GM12892 (cell line): ENCODE measurements around the gene FPR2.

Experiments used
- DNase-seq: peaks from one replicate; pipeline ENCODE4 v3.0.0; 2011; ENCODE audit not compliant: insufficient read length
- FAIRE-seq: peaks from 2 replicates; lab custom pipeline; 2011; peaks lifted over from hg19 to GRCh38; lab: Jason Lieb, UNC
- POLR2A ChIP-seq: IDR thresholded peaks from 2 replicates; pipeline ENCODE4 v1.6.1; 2011; ENCODE audit warnings: low read depth, low read length, control low read depth
- POLR2AphosphoS5 ChIP-seq: IDR thresholded peaks from 2 replicates; pipeline ENCODE4 v1.6.1; 2011; ENCODE audit warnings: low read depth, low read length, control low read depth
- TAF1 ChIP-seq: IDR thresholded peaks from 2 replicates; pipeline ENCODE4 v1.6.1; 2011; ENCODE audit warnings: low read depth, mild to moderate bottlenecking, control low read depth, low read length, borderline replicate concordance

FPR2 gene

GRCh38 chr19:51777570-51778462 lies 16.8 kb downstream of the FPR2 start:
- TF ChIP-seq POLR2A (no peak), TAF1 (no peak), POLR2AphosphoS5 (no peak)
- DNase-seq = peak; percentile 25
- FAIRE-seq = peak; percentile 75

GRCh38 chr19:51779181-51779580 lies 18.2 kb downstream of the FPR2 start:
- DNase-seq (no peak), FAIRE-seq (no peak)
- no peak for TF ChIP-seq POLR2A
- TF ChIP-seq POLR2AphosphoS5 = no peak
- no peak for TF ChIP-seq TAF1

GRCh38 chr19:51779703-51780102 lies 18.7 kb downstream of the FPR2 start:
- DNase-seq = no peak

GRCh38 chr19:51780270-51780669 lies 19.3 kb downstream of the FPR2 start:
- DNase-seq = no peak
- TF ChIP-seq POLR2A (no peak), POLR2AphosphoS5 (no peak), TAF1 (no peak)
- no peak for FAIRE-seq

More at GRCh38 chr19:51779703-51780102, 18.7 kb downstream of the FPR2 start:
- FAIRE-seq = no peak
- TF ChIP-seq POLR2AphosphoS5 (no peak), POLR2A (no peak), TAF1 (no peak)

GRCh38 chr19:51781999-51782398 lies 21.0 kb downstream of the FPR2 start:
- DNase-seq (no peak), FAIRE-seq (no peak)
- TF ChIP-seq POLR2AphosphoS5 = no peak
- no peak for TF ChIP-seq TAF1
- no peak for TF ChIP-seq POLR2A

DNA sequence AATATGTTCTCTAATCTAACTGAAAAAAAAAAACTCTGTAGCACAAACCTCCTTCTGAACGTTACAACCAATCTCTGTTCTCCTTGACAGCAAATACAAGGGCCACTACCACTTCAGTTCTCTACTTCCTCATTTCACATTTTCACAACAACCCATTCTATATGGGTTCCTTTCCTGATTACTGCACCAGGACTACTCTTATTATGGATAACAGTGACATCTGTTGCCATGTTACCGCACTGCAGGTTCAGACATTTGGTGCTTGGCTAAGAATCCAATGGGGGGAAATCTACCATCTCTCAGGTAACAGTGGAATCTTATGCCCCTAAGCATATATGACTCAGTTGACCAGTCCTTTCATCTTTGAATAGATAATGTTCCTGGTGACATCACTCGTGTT lies 22.4 kb downstream of the FPR2 start:
- no peak for DNase-seq
- TF ChIP-seq TAF1 (no peak), POLR2AphosphoS5 (no peak), POLR2A (no peak)
- no peak for FAIRE-seq

DNA sequence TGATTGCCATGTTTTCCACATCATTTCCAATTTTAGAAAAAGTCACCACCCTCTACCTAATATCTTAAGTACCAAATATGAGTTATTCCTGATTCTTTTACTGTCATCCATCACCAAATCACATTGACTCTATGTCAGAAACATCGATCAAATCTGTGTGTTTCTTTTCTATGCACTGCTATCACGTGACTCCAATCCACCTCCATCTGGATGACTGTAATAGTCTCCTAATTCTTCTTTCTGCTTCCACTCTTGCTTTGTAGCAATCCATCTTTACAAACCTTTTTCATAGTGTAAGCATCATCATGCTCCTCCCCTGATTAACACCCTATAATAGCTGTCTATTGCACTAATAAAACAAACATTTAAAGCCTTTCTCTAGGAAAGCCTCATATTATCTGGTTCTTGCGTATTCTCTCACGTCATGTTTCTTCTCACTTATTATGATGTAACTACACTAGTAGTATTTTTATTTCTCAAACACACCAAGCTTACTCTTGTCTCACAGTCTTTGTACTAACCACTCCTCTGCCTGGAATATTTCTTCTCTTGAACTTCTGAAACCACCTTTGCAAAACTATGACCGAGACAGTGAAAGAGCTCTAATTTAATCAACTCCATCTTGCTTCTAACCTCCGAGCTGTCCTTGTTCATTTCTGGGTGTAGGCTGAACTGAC lies 23.3 kb downstream of the FPR2 start:
- TF ChIP-seq POLR2A = no peak
- no peak for TF ChIP-seq POLR2AphosphoS5
- no peak for TF ChIP-seq TAF1
- FAIRE-seq (no peak), DNase-seq (no peak)

DNA sequence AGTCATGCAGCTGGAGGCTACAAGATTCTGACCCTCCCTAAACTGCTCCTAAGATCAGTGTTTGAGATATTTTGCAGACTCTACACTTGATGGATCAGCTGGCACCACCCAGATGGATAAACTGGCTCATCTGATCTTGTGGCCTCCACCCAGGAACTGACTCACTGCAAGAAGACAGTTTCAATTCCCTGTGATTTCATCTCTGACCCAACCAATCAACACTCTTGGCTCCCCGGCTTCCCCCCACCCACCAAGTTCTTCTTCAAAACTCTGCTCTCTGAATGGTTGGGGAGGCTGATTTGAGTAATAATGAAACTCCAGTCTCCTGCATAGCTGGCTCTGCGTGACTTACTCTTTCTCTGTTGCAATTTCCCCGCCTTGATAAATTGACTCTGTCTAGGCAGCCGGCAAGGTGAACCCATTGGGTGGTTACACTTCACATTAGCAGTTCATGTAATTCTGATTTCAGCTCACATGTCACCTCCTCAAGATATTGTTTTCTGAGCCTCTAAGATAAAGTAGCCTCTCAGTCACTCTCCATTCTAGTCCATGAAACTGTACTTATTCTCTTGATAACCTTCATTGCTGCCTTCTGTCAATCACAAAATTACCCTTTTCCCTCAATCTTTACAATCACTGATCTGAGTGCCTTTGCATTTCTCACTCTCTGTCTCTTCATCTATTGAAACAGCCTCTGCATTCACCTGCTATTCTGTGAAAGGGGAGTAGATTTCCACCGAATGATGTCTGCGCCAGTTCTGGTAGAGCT lies 24.1 kb downstream of the FPR2 start:
- FAIRE-seq (peak; percentile 17), DNase-seq (no peak)
- TF ChIP-seq TAF1 (no peak), POLR2A (no peak), POLR2AphosphoS5 (no peak)

DNA sequence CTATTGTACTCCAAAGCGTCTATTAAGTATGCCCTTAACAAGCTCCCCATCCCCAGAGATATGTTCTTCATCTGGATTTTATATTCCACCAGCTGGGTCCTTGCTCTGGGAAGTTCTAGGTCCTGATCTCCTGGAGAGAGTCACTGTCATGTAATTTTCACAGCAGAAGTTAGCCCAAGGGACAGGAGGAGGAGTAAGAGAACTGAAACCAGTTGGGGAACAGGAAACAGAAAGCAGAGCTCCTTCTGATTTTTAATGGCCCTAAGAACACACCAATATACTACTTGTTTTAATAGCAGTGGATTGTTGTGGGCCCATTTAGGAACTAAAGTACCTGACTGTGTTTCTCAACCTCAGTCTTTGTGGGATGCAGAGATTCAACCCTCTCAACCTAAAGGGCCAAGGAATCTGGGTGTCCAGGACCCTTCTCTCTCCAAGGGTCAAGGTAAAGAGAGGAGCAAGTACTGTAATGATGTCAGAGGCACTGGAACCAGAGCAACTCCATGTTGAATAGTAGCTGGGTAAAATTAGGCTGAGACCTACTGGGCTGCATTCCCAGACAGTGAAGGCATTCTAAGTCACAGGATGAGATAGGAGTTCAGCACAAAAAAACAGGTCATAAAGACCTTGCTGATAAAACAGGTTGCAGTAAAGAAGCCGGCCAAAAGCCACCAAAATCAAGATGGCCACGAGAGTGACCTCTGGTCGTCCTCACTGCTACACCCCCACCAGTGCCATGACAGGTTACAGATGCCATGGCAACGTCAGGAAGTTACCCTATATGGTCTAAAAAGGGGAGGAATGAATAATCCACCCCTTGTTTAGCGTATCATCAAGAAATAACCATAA lies 25.9 kb downstream of the FPR2 start:
- TF ChIP-seq TAF1 = no peak
- DNase-seq = no peak
- no peak for FAIRE-seq

DNA sequence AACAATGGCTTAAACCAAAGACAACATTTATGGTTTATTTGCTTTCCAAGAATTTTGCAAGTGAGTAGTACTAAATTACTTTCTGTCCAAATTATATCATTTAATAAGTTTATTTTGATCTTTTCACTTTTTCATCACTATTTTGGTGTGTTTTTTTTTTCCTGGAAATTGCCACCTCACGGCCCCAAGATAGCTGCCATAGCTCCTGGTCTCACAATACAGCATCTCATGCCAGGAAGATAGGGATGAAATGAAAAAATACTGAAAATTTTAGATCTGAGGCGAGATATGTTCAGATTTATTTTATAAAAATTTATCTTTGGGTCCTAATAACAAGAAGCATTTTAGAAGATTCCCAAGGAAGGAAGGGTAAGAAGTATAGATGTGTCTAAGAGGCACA lies 27.0 kb downstream of the FPR2 start:
- TF ChIP-seq POLR2A (no peak), TAF1 (no peak), POLR2AphosphoS5 (no peak)
- FAIRE-seq (no peak), DNase-seq (no peak)
